Loucy (cell line): Measurements from ENCODE around the gene PURA.

Experiments
- EZH2phosphoT487 ChIP-seq: fragments of 200-600 bp; IDR thresholded peaks from 2 replicates; pipeline ENCODE4 v1.6.1; 2018; ENCODE audit warnings: antibody characterized with exemption, mild to moderate bottlenecking, moderate library complexity, borderline replicate concordance
- TF ChIP-seq, protein P1 (sequence below): fragments of 200-600 bp; sonication (generic); conservative IDR thresholded peaks from 2 replicates; pipeline ENCODE4 v1.5.1; 2014; ENCODE audit warnings: mild to moderate bottlenecking, antibody characterized with exemption, low read length

DNA sequence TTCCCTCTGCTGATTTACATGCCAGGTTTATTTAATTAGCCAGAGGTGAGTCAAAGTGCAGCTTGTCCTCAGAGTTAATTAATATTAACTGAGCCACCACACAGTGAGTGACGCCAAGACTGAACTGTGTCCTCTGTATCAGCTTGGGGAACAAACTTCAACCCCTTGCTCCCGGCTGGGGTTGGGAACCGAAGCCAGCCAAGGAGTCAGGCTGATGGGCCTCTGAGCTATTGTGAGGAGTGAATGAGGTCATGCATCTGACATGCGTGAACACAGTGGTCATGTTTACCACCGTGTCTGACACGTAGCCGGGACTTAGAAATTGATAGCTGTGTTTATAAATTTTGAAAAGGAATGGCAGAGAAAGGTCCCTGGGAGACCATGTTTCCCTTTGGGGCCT lies 28.9 kb downstream of the PURA start:
- TF ChIP-seq, protein P1, sequence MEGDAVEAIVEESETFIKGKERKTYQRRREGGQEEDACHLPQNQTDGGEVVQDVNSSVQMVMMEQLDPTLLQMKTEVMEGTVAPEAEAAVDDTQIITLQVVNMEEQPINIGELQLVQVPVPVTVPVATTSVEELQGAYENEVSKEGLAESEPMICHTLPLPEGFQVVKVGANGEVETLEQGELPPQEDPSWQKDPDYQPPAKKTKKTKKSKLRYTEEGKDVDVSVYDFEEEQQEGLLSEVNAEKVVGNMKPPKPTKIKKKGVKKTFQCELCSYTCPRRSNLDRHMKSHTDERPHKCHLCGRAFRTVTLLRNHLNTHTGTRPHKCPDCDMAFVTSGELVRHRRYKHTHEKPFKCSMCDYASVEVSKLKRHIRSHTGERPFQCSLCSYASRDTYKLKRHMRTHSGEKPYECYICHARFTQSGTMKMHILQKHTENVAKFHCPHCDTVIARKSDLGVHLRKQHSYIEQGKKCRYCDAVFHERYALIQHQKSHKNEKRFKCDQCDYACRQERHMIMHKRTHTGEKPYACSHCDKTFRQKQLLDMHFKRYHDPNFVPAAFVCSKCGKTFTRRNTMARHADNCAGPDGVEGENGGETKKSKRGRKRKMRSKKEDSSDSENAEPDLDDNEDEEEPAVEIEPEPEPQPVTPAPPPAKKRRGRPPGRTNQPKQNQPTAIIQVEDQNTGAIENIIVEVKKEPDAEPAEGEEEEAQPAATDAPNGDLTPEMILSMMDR, result no peak
- TF ChIP-seq EZH2phosphoT487, result no peak
